Panc1 (cell line): ENCODE data around the gene PRPS1L1.

ENCODE experiments used
- POLR2AphosphoS5 ChIP-seq: IDR thresholded peaks from 2 replicates; pipeline ENCODE4 v1.6.1; 2012; ENCODE audit warnings: mild to moderate bottlenecking, low read depth, low read length, moderate library complexity
- SIN3A ChIP-seq: IDR thresholded peaks from 2 replicates; pipeline ENCODE4 v1.6.1; 2012; ENCODE audit warnings: low read depth, mild to moderate bottlenecking, low read length, moderate library complexity, borderline replicate concordance; ENCODE audit not compliant: insufficient read depth
- TCF7L2 ChIP-seq: IDR thresholded peaks from 2 replicates; pipeline ENCODE4 v1.6.1; 2011; ENCODE audit warnings: mild to moderate bottlenecking, low read depth, low read length, inconsistent platforms
- TF ChIP-seq, protein P1 (sequence below): fragments of 450-650 bp; IDR thresholded peaks from 2 replicates; pipeline ENCODE4 v1.5.1; 2017; ENCODE audit warnings: mild to moderate bottlenecking
- TF ChIP-seq, protein P2 (sequence below), 2 experiments: IDR thresholded peaks; 2 replicates each; pipeline ENCODE4 v1.6.1; 2011 to 2012; ENCODE audit warnings: low read depth in 2 of 2, control low read depth in 1 of 2, low read length in 1 of 2, mild to moderate bottlenecking in 1 of 2, moderate library complexity in 1 of 2; ENCODE audit not compliant: insufficient read depth in 1 of 2

DNA sequence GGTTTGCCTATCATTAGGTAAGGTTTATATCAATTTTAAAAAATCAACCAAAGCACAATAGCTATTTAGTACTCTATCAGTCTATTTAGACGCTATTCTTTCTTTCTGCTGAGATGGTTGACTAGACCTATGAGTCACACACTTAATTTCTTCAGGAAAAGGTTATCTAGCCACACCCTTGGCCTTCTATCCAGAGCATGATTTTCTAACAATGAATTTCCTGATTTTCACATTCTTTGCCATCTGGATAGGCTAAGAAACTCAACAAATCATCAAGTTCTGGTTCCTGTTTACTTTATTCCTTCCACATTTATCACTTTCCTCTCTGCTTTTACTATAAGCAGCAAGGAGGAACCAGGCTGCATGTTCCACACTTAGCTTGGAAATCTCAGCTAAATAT, 8.1 kb downstream of the PRPS1L1 start:
- TF ChIP-seq, protein P1, sequence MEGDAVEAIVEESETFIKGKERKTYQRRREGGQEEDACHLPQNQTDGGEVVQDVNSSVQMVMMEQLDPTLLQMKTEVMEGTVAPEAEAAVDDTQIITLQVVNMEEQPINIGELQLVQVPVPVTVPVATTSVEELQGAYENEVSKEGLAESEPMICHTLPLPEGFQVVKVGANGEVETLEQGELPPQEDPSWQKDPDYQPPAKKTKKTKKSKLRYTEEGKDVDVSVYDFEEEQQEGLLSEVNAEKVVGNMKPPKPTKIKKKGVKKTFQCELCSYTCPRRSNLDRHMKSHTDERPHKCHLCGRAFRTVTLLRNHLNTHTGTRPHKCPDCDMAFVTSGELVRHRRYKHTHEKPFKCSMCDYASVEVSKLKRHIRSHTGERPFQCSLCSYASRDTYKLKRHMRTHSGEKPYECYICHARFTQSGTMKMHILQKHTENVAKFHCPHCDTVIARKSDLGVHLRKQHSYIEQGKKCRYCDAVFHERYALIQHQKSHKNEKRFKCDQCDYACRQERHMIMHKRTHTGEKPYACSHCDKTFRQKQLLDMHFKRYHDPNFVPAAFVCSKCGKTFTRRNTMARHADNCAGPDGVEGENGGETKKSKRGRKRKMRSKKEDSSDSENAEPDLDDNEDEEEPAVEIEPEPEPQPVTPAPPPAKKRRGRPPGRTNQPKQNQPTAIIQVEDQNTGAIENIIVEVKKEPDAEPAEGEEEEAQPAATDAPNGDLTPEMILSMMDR = no peak
- no peak for TF ChIP-seq POLR2AphosphoS5
- no peak for TF ChIP-seq TCF7L2
- TF ChIP-seq, protein P2, sequence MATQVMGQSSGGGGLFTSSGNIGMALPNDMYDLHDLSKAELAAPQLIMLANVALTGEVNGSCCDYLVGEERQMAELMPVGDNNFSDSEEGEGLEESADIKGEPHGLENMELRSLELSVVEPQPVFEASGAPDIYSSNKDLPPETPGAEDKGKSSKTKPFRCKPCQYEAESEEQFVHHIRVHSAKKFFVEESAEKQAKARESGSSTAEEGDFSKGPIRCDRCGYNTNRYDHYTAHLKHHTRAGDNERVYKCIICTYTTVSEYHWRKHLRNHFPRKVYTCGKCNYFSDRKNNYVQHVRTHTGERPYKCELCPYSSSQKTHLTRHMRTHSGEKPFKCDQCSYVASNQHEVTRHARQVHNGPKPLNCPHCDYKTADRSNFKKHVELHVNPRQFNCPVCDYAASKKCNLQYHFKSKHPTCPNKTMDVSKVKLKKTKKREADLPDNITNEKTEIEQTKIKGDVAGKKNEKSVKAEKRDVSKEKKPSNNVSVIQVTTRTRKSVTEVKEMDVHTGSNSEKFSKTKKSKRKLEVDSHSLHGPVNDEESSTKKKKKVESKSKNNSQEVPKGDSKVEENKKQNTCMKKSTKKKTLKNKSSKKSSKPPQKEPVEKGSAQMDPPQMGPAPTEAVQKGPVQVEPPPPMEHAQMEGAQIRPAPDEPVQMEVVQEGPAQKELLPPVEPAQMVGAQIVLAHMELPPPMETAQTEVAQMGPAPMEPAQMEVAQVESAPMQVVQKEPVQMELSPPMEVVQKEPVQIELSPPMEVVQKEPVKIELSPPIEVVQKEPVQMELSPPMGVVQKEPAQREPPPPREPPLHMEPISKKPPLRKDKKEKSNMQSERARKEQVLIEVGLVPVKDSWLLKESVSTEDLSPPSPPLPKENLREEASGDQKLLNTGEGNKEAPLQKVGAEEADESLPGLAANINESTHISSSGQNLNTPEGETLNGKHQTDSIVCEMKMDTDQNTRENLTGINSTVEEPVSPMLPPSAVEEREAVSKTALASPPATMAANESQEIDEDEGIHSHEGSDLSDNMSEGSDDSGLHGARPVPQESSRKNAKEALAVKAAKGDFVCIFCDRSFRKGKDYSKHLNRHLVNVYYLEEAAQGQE (IDR thresholded peaks at IDR 0.05; ENCODE audit: insufficient read depth in 1 of 2, low read depth in 2 of 2, low read length in 1 of 2) = no peak
- no peak for TF ChIP-seq SIN3A
